ENCODE data around the gene CNTNAP4. TPM values are rescaled to one million over a fixed set of nuclear protein-coding genes. Genes with fewer than 3 reads are reported as not detected.

CNTNAP4 gene
- total RNA-seq, 2 donors from 2014 or later, result not detected

GRCh38 chr16:76446251-76446650, 169.1 kb downstream of the CNTNAP4 start:
- Mint-ChIP-seq H3K27ac (no peak overlapping the region), H3K27me3 (ENCODE audit: low read depth) (no peaks in the 10 kb centered on the region), H3K36me3 (ENCODE audit: insufficient read depth in 2 of 2) (no peaks in the 10 kb centered on the region), H3K4me3 (no peak overlapping the region), H3K4me1 (ENCODE audit: low read depth) (no peaks in the 10 kb centered on the region), H3K9me3 (peaks cover 3 to 5% of the 10 kb centered on the region in 2 donors)
- DNase-seq (no peak), ATAC-seq (replicated peaks in 1 of 2) (no peak)

- ATAC-seq (replicated peaks in 1 of 2) (no peak), DNase-seq (no peak)
- H3K27ac Mint-ChIP-seq, result no peak overlapping the region
- H3K27me3 Mint-ChIP-seq (ENCODE audit: low read depth), result no peaks in the 10 kb centered on the region
- no peaks in the 10 kb centered on the region for H3K36me3 Mint-ChIP-seq (ENCODE audit: insufficient read depth in 2 of 2)
- peaks cover 3 to 4% of the 10 kb centered on the region in 2 donors for H3K9me3 Mint-ChIP-seq
- H3K4me3 Mint-ChIP-seq, result no peak overlapping the region
- H3K4me1 Mint-ChIP-seq (ENCODE audit: low read depth), result no peaks in the 10 kb centered on the region
Observed at GRCh38 chr16:76450890-76451289, 173.7 kb downstream of the CNTNAP4 start.

- H3K27ac Mint-ChIP-seq, result no peak overlapping the region
- peaks cover 1 to 2% of the 10 kb centered on the region in 2 donors for H3K9me3 Mint-ChIP-seq
Observed at GRCh38 chr16:76455257-76455656, 178.1 kb downstream of the CNTNAP4 start.

GRCh38 chr16:76456016-76456415, 178.8 kb downstream of the CNTNAP4 start:
- H3K4me1 Mint-ChIP-seq (ENCODE audit: low read depth), result no peaks in the 10 kb centered on the region
- H3K27ac Mint-ChIP-seq, result no peak overlapping the region
- H3K36me3 Mint-ChIP-seq (ENCODE audit: insufficient read depth in 2 of 2), result no peaks in the 10 kb centered on the region
- no peak overlapping the region for H3K4me3 Mint-ChIP-seq
- H3K9me3 Mint-ChIP-seq, result peaks cover 1 to 2% of the 10 kb centered on the region in 2 donors
- DNase-seq (no peak), ATAC-seq (replicated peaks in 1 of 2) (no peak)
- H3K27me3 Mint-ChIP-seq (ENCODE audit: low read depth), result no peaks in the 10 kb centered on the region

More at GRCh38 chr16:76455257-76455656, 178.1 kb downstream of the CNTNAP4 start:
- no peak for DNase-seq
- ATAC-seq (replicated peaks in 1 of 2), result no peak
- Mint-ChIP-seq H3K27me3 (ENCODE audit: low read depth) (no peaks in the 10 kb centered on the region), H3K4me1 (ENCODE audit: low read depth) (no peaks in the 10 kb centered on the region), H3K4me3 (no peak overlapping the region), H3K36me3 (ENCODE audit: insufficient read depth in 2 of 2) (no peaks in the 10 kb centered on the region)

GRCh38 chr16:76459111-76459510, 181.9 kb downstream of the CNTNAP4 start:
- Mint-ChIP-seq H3K9me3 (peaks cover 1 to 2% of the 10 kb centered on the region in 2 donors), H3K4me3 (no peak overlapping the region), H3K4me1 (ENCODE audit: low read depth) (no peaks in the 10 kb centered on the region), H3K27me3 (ENCODE audit: low read depth) (no peaks in the 10 kb centered on the region), H3K36me3 (ENCODE audit: insufficient read depth in 2 of 2) (no peaks in the 10 kb centered on the region), H3K27ac (no peak overlapping the region)
- DNase-seq (no peak), ATAC-seq (replicated peaks in 1 of 2) (no peak)

- Mint-ChIP-seq H3K27ac (no peak overlapping the region), H3K36me3 (ENCODE audit: insufficient read depth in 2 of 2) (no peaks in the 10 kb centered on the region), H3K4me1 (ENCODE audit: low read depth) (no peaks in the 10 kb centered on the region), H3K4me3 (no peak overlapping the region), H3K9me3 (peaks cover 0 to 1% of the 10 kb centered on the region in 2 donors), H3K27me3 (ENCODE audit: low read depth) (no peaks in the 10 kb centered on the region)
- ATAC-seq (replicated peaks in 1 of 2) (no peak), DNase-seq (no peak)
Observed at GRCh38 chr16:76461836-76462235, 184.6 kb downstream of the CNTNAP4 start.

GRCh38 chr16:76464955-76465620, 187.9 kb downstream of the CNTNAP4 start:
- H3K36me3 Mint-ChIP-seq (ENCODE audit: insufficient read depth in 2 of 2), result no peaks in the 10 kb centered on the region
- no peak for DNase-seq
- H3K27me3 Mint-ChIP-seq (ENCODE audit: low read depth), result no peaks in the 10 kb centered on the region
- no peak overlapping the region for H3K4me3 Mint-ChIP-seq
- no peak for ATAC-seq (replicated peaks in 1 of 2)
- H3K9me3 Mint-ChIP-seq, result no peaks in the 10 kb centered on the region
- no peaks in the 10 kb centered on the region for H3K4me1 Mint-ChIP-seq (ENCODE audit: low read depth)
- H3K27ac Mint-ChIP-seq, result no peak overlapping the region

GRCh38 chr16:76466871-76467270, 189.7 kb downstream of the CNTNAP4 start:
- DNase-seq (no peak), ATAC-seq (replicated peaks in 1 of 2) (no peak)
- H3K4me1 Mint-ChIP-seq (ENCODE audit: low read depth), result no peaks in the 10 kb centered on the region
- no peak overlapping the region for H3K4me3 Mint-ChIP-seq
- H3K36me3 Mint-ChIP-seq (ENCODE audit: insufficient read depth in 2 of 2), result no peaks in the 10 kb centered on the region
- no peaks in the 10 kb centered on the region for H3K27me3 Mint-ChIP-seq (ENCODE audit: low read depth)
- peaks cover 4 to 5% of the 10 kb centered on the region in 2 donors for H3K9me3 Mint-ChIP-seq
- H3K27ac Mint-ChIP-seq, result no peak overlapping the region

GRCh38 chr16:76474048-76474447, 196.8 kb downstream of the CNTNAP4 start:
- DNase-seq (no peak), ATAC-seq (replicated peaks in 1 of 2) (no peak)
- H3K4me1 Mint-ChIP-seq (ENCODE audit: low read depth), result no peaks in the 10 kb centered on the region
- H3K27me3 Mint-ChIP-seq (ENCODE audit: low read depth), result no peaks in the 10 kb centered on the region
- peaks cover 5 to 12% of the 10 kb centered on the region in 2 donors for H3K9me3 Mint-ChIP-seq
- no peaks in the 10 kb centered on the region for H3K36me3 Mint-ChIP-seq (ENCODE audit: insufficient read depth in 2 of 2)
- H3K4me3 Mint-ChIP-seq, result no peak overlapping the region
- H3K27ac Mint-ChIP-seq, result no peak overlapping the region

GRCh38 chr16:76478105-76478504, 200.9 kb downstream of the CNTNAP4 start:
- no peak overlapping the region for H3K27ac Mint-ChIP-seq
- no peaks in the 10 kb centered on the region for H3K27me3 Mint-ChIP-seq (ENCODE audit: low read depth)
- no peaks in the 10 kb centered on the region for H3K4me1 Mint-ChIP-seq (ENCODE audit: low read depth)
- no peaks in the 10 kb centered on the region for H3K36me3 Mint-ChIP-seq (ENCODE audit: insufficient read depth in 2 of 2)
- H3K9me3 Mint-ChIP-seq, result peaks cover 1 to 3% of the 10 kb centered on the region in 2 donors
- DNase-seq (no peak), ATAC-seq (replicated peaks in 1 of 2) (no peak)
- H3K4me3 Mint-ChIP-seq, result no peak overlapping the region

- no peak overlapping the region for H3K4me3 Mint-ChIP-seq
- DNase-seq (no peak), ATAC-seq (replicated peaks in 1 of 2) (no peak)
- no peaks in the 10 kb centered on the region for H3K36me3 Mint-ChIP-seq (ENCODE audit: insufficient read depth in 2 of 2)
- H3K9me3 Mint-ChIP-seq, result peaks cover 1 to 3% of the 10 kb centered on the region in 2 donors
- no peaks in the 10 kb centered on the region for H3K27me3 Mint-ChIP-seq (ENCODE audit: low read depth)
- no peaks in the 10 kb centered on the region for H3K4me1 Mint-ChIP-seq (ENCODE audit: low read depth)
- H3K27ac Mint-ChIP-seq, result no peak overlapping the region
Observed at GRCh38 chr16:76483307-76483909, 206.2 kb downstream of the CNTNAP4 start.

- Mint-ChIP-seq H3K4me3 (no peak overlapping the region), H3K36me3 (ENCODE audit: insufficient read depth in 2 of 2) (no peaks in the 10 kb centered on the region), H3K27me3 (ENCODE audit: low read depth) (no peaks in the 10 kb centered on the region), H3K9me3 (peaks cover 1 to 3% of the 10 kb centered on the region in 2 donors), H3K4me1 (ENCODE audit: low read depth) (no peaks in the 10 kb centered on the region), H3K27ac (no peak overlapping the region)
- DNase-seq (no peak), ATAC-seq (replicated peaks in 1 of 2) (no peak)
Observed at GRCh38 chr16:76484020-76484419, 206.8 kb downstream of the CNTNAP4 start.

- peaks cover 4 to 8% of the 10 kb centered on the region in 2 donors for H3K9me3 Mint-ChIP-seq
- H3K27ac Mint-ChIP-seq, result no peak overlapping the region
- no peaks in the 10 kb centered on the region for H3K27me3 Mint-ChIP-seq (ENCODE audit: low read depth)
- ATAC-seq (replicated peaks in 1 of 2) (no peak), DNase-seq (no peak)
- no peak overlapping the region for H3K4me3 Mint-ChIP-seq
- no peaks in the 10 kb centered on the region for H3K4me1 Mint-ChIP-seq (ENCODE audit: low read depth)
- no peaks in the 10 kb centered on the region for H3K36me3 Mint-ChIP-seq (ENCODE audit: insufficient read depth in 2 of 2)
Observed at GRCh38 chr16:76486740-76487139, 209.5 kb downstream of the CNTNAP4 start.

Data from activated T-cell treated with anti-CD3 and anti-CD28 coated beads, Interleukin-2, amount 50 U/mL, for 72 hours (primary cell).